BLaER1 treated with 17β-estradiol and CSF1 and Interleukin-3, amounts not matched to agents 10 nM and 100 nM (cell line): ENCODE data around the gene MACROD1.
A peak's percentile ranks its signal among the peaks of the same experiment; 100 is the strongest.

Experiments
- H3K27ac ChIP-seq, 11 experiments: shearing (Covaris generic); formaldehyde crosslinking; 2 replicates each; pipeline ENCODE4 v1.8.1; 2022
- H3K27me3 ChIP-seq, 11 experiments: shearing (Covaris generic); formaldehyde crosslinking; 2 replicates each; pipeline ENCODE4 v1.8.1; 2022
- H3K36me3 ChIP-seq, 11 experiments: shearing (Covaris generic); formaldehyde crosslinking; 2 replicates each; pipeline ENCODE4 v1.8.1; 2022
- H3K4me1 ChIP-seq, 10 experiments: shearing (Covaris generic); formaldehyde crosslinking; 2 replicates each; pipeline ENCODE4 v1.8.1; 2022
- H3K4me2 ChIP-seq, 11 experiments: shearing (Covaris generic); formaldehyde crosslinking; 2 replicates each; pipeline ENCODE4 v1.8.1; 2022
- H3K4me3 ChIP-seq, 10 experiments: shearing (Covaris generic); formaldehyde crosslinking; 2 replicates each; pipeline ENCODE4 v1.8.1; 2022
- H3K9ac ChIP-seq, 11 experiments: shearing (Covaris generic); formaldehyde crosslinking; 2 replicates each; pipeline ENCODE4 v1.8.1; 2022
- H3K9me3 ChIP-seq, 11 experiments: shearing (Covaris generic); formaldehyde crosslinking; replicated peaks in 1 of 11; 2 replicates each; pipeline ENCODE4 v1.8.1; 2022
- H4K20me1 ChIP-seq, 11 experiments: shearing (Covaris generic); formaldehyde crosslinking; 2 replicates each; pipeline ENCODE4 v1.8.1; 2022
- Cebpa-rat ChIP-seq, 11 experiments: shearing (Covaris generic); IDR thresholded peaks; 2 replicates each; pipeline ENCODE4 v1.8.1; 2022

MACROD1 gene, protein sequence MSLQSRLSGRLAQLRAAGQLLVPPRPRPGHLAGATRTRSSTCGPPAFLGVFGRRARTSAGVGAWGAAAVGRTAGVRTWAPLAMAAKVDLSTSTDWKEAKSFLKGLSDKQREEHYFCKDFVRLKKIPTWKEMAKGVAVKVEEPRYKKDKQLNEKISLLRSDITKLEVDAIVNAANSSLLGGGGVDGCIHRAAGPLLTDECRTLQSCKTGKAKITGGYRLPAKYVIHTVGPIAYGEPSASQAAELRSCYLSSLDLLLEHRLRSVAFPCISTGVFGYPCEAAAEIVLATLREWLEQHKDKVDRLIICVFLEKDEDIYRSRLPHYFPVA

DNA sequence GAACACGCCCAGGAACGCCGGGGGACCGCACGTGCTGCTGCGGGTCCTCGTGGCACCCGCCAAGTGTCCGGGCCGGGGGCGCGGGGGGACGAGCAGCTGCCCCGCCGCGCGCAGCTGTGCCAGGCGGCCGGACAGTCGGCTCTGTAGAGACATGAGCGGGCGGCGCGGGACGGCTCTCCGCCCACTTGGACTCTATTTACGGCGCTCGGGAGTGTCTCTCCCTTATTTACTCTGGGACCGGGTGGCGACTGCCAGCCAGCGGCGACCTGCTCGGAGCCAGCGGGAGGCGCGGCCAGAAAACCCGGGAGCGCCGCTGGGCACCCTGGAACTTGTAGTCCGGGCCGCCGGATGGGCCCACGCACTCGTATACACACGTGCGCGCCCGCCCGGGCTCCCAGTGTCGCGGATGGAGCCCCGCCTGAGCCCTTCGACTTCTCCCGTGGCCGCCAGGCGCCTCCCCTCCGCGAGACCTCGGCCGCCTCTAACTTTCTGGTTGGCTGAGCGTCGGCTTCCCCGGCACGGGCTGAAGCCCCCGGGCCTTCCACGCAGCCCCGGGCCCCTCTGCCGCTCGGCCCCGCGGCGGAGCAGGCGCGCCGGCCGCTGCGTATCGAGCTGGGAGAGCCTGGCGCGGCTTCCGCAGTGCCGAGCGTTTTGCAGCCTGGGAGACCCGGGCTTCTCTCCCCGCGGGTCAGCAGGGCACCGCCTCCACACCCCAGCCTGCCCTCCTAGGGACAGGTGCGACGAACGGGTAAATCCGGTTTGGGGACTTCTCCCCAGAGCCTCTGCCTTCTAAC is at the start of gene MACROD1:
Gene MACROD1 (minus strand): TSS at position 272 of the 794 bp plus-strand sequence. CDS start 119 bp downstream, at position 153.
- H3K27me3 ChIP-seq, result no peaks in the 10 kb centered on the region
- peak within 1 kb of the TSS; percentile 72 to 93 (median 86) for H3K9ac ChIP-seq
- TF ChIP-seq Cebpa-rat (IDR thresholded peaks at IDR 0.05), result no peak
- peaks cover 19 to 49% (median 36%) of the 10 kb centered on the region in 10 experiments for H3K4me1 ChIP-seq
- peaks cover 0 to 21% (median 0%) of the 10 kb centered on the region in 11 experiments; a peak in 6 of 22 replicates for H4K20me1 ChIP-seq
- peaks cover 0 to 6% (median 5%) of the 10 kb centered on the region in 11 experiments; a peak in 10 of 22 replicates for H3K36me3 ChIP-seq
- peak within 1 kb of the TSS; percentile 91 to 100 (median 99) for H3K4me2 ChIP-seq
- peak within 1 kb of the TSS; percentile 69 to 85 (median 76) for H3K4me3 ChIP-seq
- H3K9me3 ChIP-seq, result no peaks in the 10 kb centered on the region
- H3K27ac ChIP-seq, result peak within 1 kb of the TSS; percentile 44 to 87 (median 84); a peak in 21 of 22 replicates

DNA sequence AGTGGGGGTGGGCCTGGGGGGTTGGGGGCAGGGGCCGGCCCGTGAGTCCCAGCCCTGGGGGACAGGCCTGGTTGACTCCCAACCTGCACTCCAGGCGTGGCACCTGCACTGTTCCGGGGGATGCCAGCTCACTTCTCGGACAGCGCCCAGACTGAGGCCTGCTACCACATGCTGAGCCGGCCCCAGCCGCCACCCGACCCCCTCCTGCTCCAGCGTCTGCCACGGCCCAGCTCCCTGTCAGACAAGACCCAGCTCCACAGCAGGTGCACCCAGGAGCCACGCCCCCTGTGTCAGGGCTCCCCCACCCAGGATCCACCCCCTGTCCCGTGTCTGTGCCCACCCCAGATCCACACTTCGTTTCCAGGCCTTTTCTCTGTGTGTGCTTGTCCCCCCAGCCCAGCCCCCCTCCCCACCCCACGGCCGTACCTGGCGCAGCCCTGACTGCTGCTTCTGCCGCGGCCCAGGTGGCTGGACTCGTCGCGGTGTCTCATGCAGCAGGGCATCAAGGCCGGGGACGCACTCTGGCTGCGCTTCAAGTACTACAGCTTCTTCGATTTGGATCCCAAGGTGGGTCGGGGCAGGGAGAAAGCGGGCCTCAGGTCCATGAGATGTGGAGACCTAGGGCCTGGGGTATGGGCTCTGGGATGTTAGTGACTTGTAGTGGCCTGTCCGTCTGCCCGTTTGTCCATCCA is 45.4 kb upstream of the MACROD1 start:
- H3K4me1 ChIP-seq, result peaks cover 76 to 88% (median 81%) of the 10 kb centered on the region in 10 experiments
- peaks cover 30 to 87% (median 46%) of the 10 kb centered on the region in 11 experiments; a peak in 20 of 22 replicates for H4K20me1 ChIP-seq
- peak overlapping the region in 1 of 10 experiments; percentile 22; a peak in 1 of 20 replicates for H3K4me3 ChIP-seq
- H3K27me3 ChIP-seq, result no peaks in the 10 kb centered on the region
- no peaks in the 10 kb centered on the region for H3K9me3 ChIP-seq
- no peak for TF ChIP-seq Cebpa-rat (IDR thresholded peaks at IDR 0.05)
- H3K27ac ChIP-seq, result peak overlapping the region in 7 of 11 experiments; percentile 6 to 82 (median 30); a peak in 4 of 22 replicates
- peak overlapping the region in 8 of 11 experiments; percentile 3 to 53 (median 21); a peak in 7 of 22 replicates for H3K9ac ChIP-seq
- H3K4me2 ChIP-seq, result peak overlapping the region; percentile 16 to 97 (median 80); a peak in 18 of 22 replicates
- peaks cover 58 to 92% (median 81%) of the 10 kb centered on the region in 11 experiments for H3K36me3 ChIP-seq

DNA sequence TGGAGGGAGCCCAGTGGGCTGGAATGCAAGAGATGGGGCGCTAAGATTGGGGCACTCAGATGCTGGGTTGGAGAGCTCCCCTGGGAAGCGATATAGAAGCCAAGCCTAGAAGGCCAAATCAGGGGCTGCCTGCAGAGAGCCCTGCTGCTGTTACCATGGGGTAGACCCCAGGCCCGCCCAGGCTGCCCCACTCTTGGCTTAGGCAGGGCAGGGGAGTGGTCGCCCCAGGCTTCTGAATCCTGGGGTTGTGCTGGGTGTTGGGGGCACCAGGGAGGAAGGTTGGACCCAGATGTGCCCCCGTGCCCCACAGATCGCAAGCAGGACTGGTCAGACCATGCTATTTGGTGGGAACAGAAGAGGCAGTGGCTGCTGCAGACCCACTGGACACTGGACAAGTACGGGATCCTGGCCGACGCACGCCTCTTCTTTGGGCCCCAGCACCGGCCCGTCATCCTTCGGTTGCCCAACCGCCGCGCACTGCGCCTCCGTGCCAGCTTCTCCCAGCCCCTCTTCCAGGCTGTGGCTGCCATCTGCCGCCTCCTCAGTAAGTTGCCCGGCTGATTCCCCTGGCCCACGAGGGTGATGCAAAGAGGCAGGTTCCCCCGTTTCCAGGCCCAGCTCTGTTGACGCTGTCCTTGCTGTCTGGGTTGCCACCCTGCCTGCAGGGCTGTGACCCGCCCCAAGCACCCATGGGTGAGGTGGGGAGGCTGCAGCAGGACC is 44.5 kb upstream of the MACROD1 start:
- no peak for TF ChIP-seq Cebpa-rat (IDR thresholded peaks at IDR 0.05)
- peak overlapping the region in 5 of 10 experiments; percentile 28 to 98 (median 96); a peak in 4 of 20 replicates for H3K4me3 ChIP-seq
- peaks cover 51 to 85% (median 73%) of the 10 kb centered on the region in 11 experiments for H3K36me3 ChIP-seq
- H3K27ac ChIP-seq, result peak overlapping the region in 10 of 11 experiments; percentile 1 to 99 (median 28); a peak in 9 of 22 replicates
- peaks cover 30 to 79% (median 48%) of the 10 kb centered on the region in 11 experiments; a peak in 20 of 22 replicates for H4K20me1 ChIP-seq
- H3K4me2 ChIP-seq, result peak overlapping the region; percentile 96 to 100 (median 99)
- no peaks in the 10 kb centered on the region for H3K9me3 ChIP-seq
- no peaks in the 10 kb centered on the region for H3K27me3 ChIP-seq
- H3K9ac ChIP-seq, result peak overlapping the region; percentile 9 to 99 (median 96); a peak in 17 of 22 replicates
- H3K4me1 ChIP-seq, result peaks cover 76 to 88% (median 81%) of the 10 kb centered on the region in 10 experiments

DNA sequence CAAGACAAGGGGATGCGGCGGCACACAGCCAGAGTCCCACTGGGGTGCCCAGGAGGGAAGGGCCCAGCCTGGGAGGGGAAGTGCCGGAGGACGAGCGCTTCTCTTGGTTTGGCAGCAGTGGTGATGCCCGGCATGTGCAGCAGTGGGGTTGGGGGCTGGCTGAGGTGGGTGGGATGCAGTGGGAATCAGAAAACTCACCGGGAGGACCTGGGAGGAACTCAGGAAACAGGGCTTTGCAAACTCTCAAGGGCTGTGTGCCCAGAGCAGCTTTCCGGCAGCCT is 43.6 kb upstream of the MACROD1 start:
- Histone ChIP-seq H3K4me2 (peak overlapping the region; percentile 96 to 100 (median 99)), H3K36me3 (peaks cover 56 to 80% (median 69%) of the 10 kb centered on the region in 11 experiments), H3K27me3 (no peaks in the 10 kb centered on the region), H3K4me3 (peak overlapping the region; percentile 82 to 98 (median 94); a peak in 19 of 20 replicates), H4K20me1 (peaks cover 30 to 70% (median 53%) of the 10 kb centered on the region in 11 experiments; a peak in 21 of 22 replicates), H3K4me1 (peaks cover 76 to 88% (median 81%) of the 10 kb centered on the region in 10 experiments), H3K27ac (peak overlapping the region; percentile 74 to 100 (median 97); a peak in 20 of 22 replicates), H3K9ac (peak overlapping the region; percentile 93 to 99 (median 96)), H3K9me3 (no peaks in the 10 kb centered on the region)
- no peak for TF ChIP-seq Cebpa-rat (IDR thresholded peaks at IDR 0.05)

DNA sequence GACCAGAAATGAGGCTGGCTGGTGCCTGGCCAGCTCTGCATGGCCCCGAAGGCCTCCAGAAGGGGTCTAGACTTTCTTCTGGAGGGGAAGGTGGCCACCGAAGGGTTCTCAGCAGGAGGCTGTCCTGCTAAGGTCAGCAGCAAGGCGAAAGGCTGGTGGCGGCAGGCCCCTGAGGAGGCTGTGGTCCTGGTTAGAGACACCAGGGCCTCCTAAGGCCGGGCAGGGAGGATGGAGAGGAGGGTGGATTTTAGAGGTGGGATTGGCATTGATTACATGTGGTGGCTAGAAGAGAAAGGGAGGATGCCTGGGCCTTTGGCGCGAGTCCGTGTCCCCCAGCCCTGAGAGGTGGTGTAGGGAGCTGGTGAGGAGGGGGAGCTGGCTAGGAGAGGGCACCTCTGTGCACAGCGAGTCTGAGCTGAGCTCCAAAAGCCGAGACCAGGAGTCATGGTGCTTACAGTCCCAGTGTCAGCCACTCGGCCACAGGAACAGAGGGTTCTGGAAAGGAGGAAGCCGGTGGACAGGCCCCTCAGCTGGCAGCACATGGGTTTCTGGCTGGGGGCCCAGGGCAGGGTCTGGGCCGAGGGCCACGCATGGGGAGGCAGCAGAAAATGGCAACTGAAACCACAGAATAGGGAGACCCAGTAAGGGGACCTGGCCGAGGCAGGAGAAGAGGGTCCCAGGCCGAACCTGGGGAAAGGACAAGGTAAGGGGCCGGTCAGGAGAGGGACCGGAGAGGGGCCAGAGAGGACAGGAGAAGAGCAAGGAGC is 43.1 kb upstream of the MACROD1 start:
- Histone ChIP-seq H3K27ac (peak overlapping the region; percentile 74 to 100 (median 97); a peak in 21 of 22 replicates), H4K20me1 (peaks cover 34 to 70% (median 58%) of the 10 kb centered on the region in 11 experiments), H3K9ac (peak overlapping the region; percentile 93 to 99 (median 96)), H3K27me3 (no peaks in the 10 kb centered on the region), H3K9me3 (no peaks in the 10 kb centered on the region), H3K4me1 (peaks cover 76 to 88% (median 81%) of the 10 kb centered on the region in 10 experiments), H3K36me3 (peaks cover 55 to 80% (median 69%) of the 10 kb centered on the region in 11 experiments), H3K4me3 (peak overlapping the region; percentile 82 to 98 (median 94)), H3K4me2 (peak overlapping the region; percentile 96 to 100 (median 99))
- no peak for TF ChIP-seq Cebpa-rat (IDR thresholded peaks at IDR 0.05)

DNA sequence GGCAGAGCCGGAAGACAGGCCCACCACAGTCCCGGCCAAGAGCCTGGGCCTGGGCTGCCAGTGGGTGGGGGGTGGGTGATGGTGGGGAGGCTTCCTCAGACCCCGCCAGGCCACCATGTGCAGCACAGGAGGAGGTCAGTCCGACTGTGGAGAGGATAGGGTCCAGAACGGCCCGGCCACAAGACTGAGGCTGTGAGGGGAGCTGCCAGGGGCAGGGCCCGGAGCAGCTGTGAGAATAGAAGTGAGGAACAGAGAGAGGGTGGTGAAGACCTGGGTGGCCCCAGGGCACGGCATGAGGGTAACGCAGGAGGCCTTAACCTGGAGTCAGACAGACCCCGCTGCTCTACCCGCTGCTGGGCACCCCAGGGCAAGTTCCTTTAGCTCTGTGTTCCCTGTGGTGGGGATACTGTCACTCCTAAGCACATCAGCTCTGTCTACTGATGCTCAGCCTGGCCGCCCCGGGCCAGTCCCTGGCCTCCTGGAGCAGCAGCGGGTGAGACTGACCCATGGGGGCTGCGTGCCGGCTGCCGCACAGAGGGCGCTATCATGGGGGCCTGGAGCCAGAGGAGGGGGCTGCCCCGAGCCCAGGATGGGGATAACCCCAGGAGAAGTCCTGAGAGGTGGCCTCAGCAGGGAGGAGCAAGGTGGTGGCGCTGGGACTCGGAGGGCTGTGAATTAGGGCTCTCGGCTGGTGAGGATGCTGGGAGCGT is 42.3 kb upstream of the MACROD1 start:
- Histone ChIP-seq H3K27ac (peak overlapping the region; percentile 74 to 100 (median 97)), H3K27me3 (no peaks in the 10 kb centered on the region), H3K4me3 (peak overlapping the region; percentile 82 to 98 (median 94)), H3K4me1 (peaks cover 69 to 85% (median 79%) of the 10 kb centered on the region in 10 experiments), H3K9me3 (no peaks in the 10 kb centered on the region), H4K20me1 (peaks cover 42 to 70% (median 60%) of the 10 kb centered on the region in 11 experiments), H3K4me2 (peak overlapping the region; percentile 96 to 100 (median 99)), H3K36me3 (peaks cover 49 to 80% (median 65%) of the 10 kb centered on the region in 11 experiments), H3K9ac (peak overlapping the region; percentile 93 to 99 (median 96))
- TF ChIP-seq Cebpa-rat (IDR thresholded peaks at IDR 0.05), result no peak
